Dermis blood vessel endothelial cell (primary cell): ENCODE data around the gene CMC2. TPM values are rescaled to one million over a fixed set of nuclear protein-coding genes. Genes with fewer than 3 reads are reported as not detected.

Experiments used
- DNase-seq: peaks from one replicate; pipeline ENCODE4 v3.0.0; 2010
- total RNA-seq: library from RNA; depleted of rRNA; stranded (reverse); fragments of >200 nt; gene quantifications from 2 replicates; pipeline ENCODE4 v1.2.3, GENCODE V29; 2014

The CMC2 gene
- total RNA-seq, 1 donor from 2014 or later = 35.7 TPM

- DNase-seq = peak; percentile 91
Measured at GRCh38 chr16:80924372-80924978, 82.2 kb downstream of the CMC2 start.

- no peak for DNase-seq
Measured at GRCh38 chr16:80923356-80923755, 83.3 kb downstream of the CMC2 start.

Other genes with a start within 250 kb of the CMC2 start
- 30.6 and 32.2 TPM in 2 replicates for gene CDYL2, start 202.3 kb downstream of the CMC2 start, total RNA-seq
- 57.2 and 101 TPM in 2 replicates for gene CENPN, start 329 bp upstream of the CMC2 start, total RNA-seq
- gene ATMIN, start 29.0 kb upstream of the CMC2 start, total RNA-seq = 40.0 and 43.9 TPM in 2 replicates
- gene C16orf46, start 70.4 kb upstream of the CMC2 start, total RNA-seq = 0.23 and 0.51 TPM in 2 replicates
- 9.2 and 29.8 TPM in 2 replicates for gene GCSH, start 89.5 kb upstream of the CMC2 start, total RNA-seq
- not detected in 2 replicates for gene BCO1, start 231.8 kb upstream of the CMC2 start, total RNA-seq